ENCODE data around the gene ALOX15. TPM values are rescaled to one million over a fixed set of nuclear protein-coding genes. Genes with fewer than 3 reads are reported as not detected.
"Not testable (repeated sequence)": the region's sequence is repeated elsewhere in the genome, so short reads cannot be mapped to it uniquely, and the experiment has no call there.

Gene ALOX15
- total RNA-seq, 1 experiment from 2014 or later: not detected

- H3K9me3 ChIP-seq (ENCODE audit: control insufficient read depth, insufficient read depth, low read depth, low read length): no peaks in the 10 kb centered on the region
- no peaks in the 10 kb centered on the region for H3K27me3 ChIP-seq (ENCODE audit: control insufficient read depth, insufficient read depth, low read length)
- ATAC-seq (no peak), DNase-seq (ENCODE audit: low read depth, low spot score) (no peak)
- no peaks in the 10 kb centered on the region for H3K4me1 ChIP-seq (ENCODE audit: control insufficient read depth, insufficient read depth, low read length)
- CTCF ChIA-PET: no interaction called here
- H3K36me3 ChIP-seq (ENCODE audit: control insufficient read depth, insufficient read depth, low read length): no peaks in the 10 kb centered on the region
- H3K4me3 ChIP-seq (ENCODE audit: low read depth in 2 of 2, low read length in 2 of 2): no peak overlapping the region
- H3K27ac ChIP-seq (ENCODE audit: low read length): no peak overlapping the region
- in situ Hi-C loops (cut with HindIII; ENCODE audit: low pct_unique_long_range_greater_than_20kb, low sequenced_read_pairs): no loop called here
- POLR2A ChIA-PET: no interaction called here
- BruUV-seq (replicated peaks): no TSS peak
- intact Hi-C loops (cut with micrococcal nuclease; ENCODE audit: unreplicated experiment): no loop called here
- TF ChIP-seq POLR2AphosphoS5 (IDR thresholded peaks at IDR 0.05; ENCODE audit: low read depth, low read length) (no peak), SIN3A (IDR thresholded peaks at IDR 0.05; ENCODE audit: borderline replicate concordance, insufficient read depth, low read depth, low read length) (no peak), REST (IDR thresholded peaks at IDR 0.05; ENCODE audit: insufficient read depth in 1 of 2, low read depth in 2 of 2, low read length in 1 of 2) (no peak), CTCF (IDR thresholded peaks at IDR 0.05) (no peak), TCF7L2 (IDR thresholded peaks at IDR 0.05; ENCODE audit: low read depth, low read length) (no peak)
Observed at GRCh38 chr17:4591529-4591928, 49.9 kb downstream of the ALOX15 start.

- POLR2A ChIA-PET: no interaction called here
- Histone ChIP-seq H3K36me3 (ENCODE audit: control insufficient read depth, insufficient read depth, low read length) (no peaks in the 10 kb centered on the region), H3K4me3 (ENCODE audit: low read depth in 2 of 2, low read length in 2 of 2) (no peak overlapping the region), H3K27me3 (ENCODE audit: control insufficient read depth, insufficient read depth, low read length) (no peaks in the 10 kb centered on the region), H3K9me3 (ENCODE audit: control insufficient read depth, insufficient read depth, low read depth, low read length) (no peaks in the 10 kb centered on the region), H3K4me1 (ENCODE audit: control insufficient read depth, insufficient read depth, low read length) (no peaks in the 10 kb centered on the region), H3K27ac (ENCODE audit: low read length) (no peak overlapping the region)
- TF ChIP-seq TCF7L2 (IDR thresholded peaks at IDR 0.05; ENCODE audit: low read depth, low read length) (no peak), SIN3A (IDR thresholded peaks at IDR 0.05; ENCODE audit: borderline replicate concordance, insufficient read depth, low read depth, low read length) (no peak), POLR2AphosphoS5 (IDR thresholded peaks at IDR 0.05; ENCODE audit: low read depth, low read length) (no peak), CTCF (IDR thresholded peaks at IDR 0.05) (no peak), REST (IDR thresholded peaks at IDR 0.05; ENCODE audit: insufficient read depth in 1 of 2, low read depth in 2 of 2, low read length in 1 of 2) (no peak)
- CTCF ChIA-PET: no interaction called here
- intact Hi-C loops (cut with micrococcal nuclease; ENCODE audit: unreplicated experiment) (no loop called here), in situ Hi-C loops (cut with HindIII; ENCODE audit: low pct_unique_long_range_greater_than_20kb, low sequenced_read_pairs) (no loop called here)
- no peak for ATAC-seq
- no peak for DNase-seq (ENCODE audit: low read depth, low spot score)
- BruUV-seq (replicated peaks): no TSS peak
Observed at GRCh38 chr17:4590981-4591453, 50.5 kb downstream of the ALOX15 start.

DNA sequence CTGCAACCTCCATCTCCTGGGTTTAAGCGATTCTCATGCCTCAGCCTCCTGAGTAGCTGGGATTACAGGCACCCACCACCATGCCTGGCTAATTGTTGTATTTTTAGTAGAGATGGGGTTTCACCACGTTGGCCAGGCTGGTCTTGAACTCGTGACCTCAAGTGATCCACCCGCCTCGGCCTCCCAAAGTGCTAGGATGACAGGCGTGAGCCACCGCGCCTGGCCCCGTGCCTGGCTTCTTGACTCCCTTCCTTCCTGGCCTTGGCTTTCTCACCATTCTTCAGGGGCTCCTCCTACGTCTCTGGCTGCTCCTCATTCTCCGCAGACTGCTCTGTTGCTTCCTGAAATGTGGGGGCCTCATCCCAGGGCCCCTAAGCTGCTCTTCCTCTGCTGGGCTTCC is 51.4 kb downstream of the ALOX15 start:
- BruUV-seq (replicated peaks); H3K4me3 ChIP-seq (ENCODE audit: low read depth in 2 of 2, low read length in 2 of 2); H3K9me3 ChIP-seq (ENCODE audit: control insufficient read depth, insufficient read depth, low read depth, low read length); H3K4me1 ChIP-seq (ENCODE audit: control insufficient read depth, insufficient read depth, low read length); ATAC-seq; DNase-seq (ENCODE audit: low read depth, low spot score); H3K27me3 ChIP-seq (ENCODE audit: control insufficient read depth, insufficient read depth, low read length); intact Hi-C loops (cut with micrococcal nuclease; ENCODE audit: unreplicated experiment); H3K36me3 ChIP-seq (ENCODE audit: control insufficient read depth, insufficient read depth, low read length); H3K27ac ChIP-seq (ENCODE audit: low read length); in situ Hi-C loops (cut with HindIII; ENCODE audit: low pct_unique_long_range_greater_than_20kb, low sequenced_read_pairs): not testable (repeated sequence)
- CTCF ChIA-PET: interaction anchor here (0.6 kb wide), 1 partner anchor 393 kb away, joined by 3 read pairs; no protein-coding TSS in a partner anchor
- POLR2A ChIA-PET: interaction anchor here (0.6 kb wide), 1 partner anchor 19 kb away, joined by 4 read pairs; no protein-coding TSS in a partner anchor

All from Panc1 (cell line).